Limb (tissue), 2 donors: ENCODE measurements around the gene TSPAN11.
"Not testable (repeated sequence)": the region's sequence is repeated elsewhere in the genome, so short reads cannot be mapped to it uniquely, and the experiment has no call there.

Source experiments
- DNase-seq, 2 donors: peaks; one replicate each; pipeline ENCODE4 v3.0.0-alpha.2; 2016; ENCODE audit errors: extremely low spot score in 2 of 2

Gene TSPAN11

GRCh38 chr12:30926243-30927221 is at the start of gene TSPAN11:
Gene TSPAN11 (plus strand): TSS chr12:30926748. CDS start chr12:30953992, 27,244 bp downstream.
- DNase-seq = peak; percentile 43 to 84

GRCh38 chr12:30877105-30877875 is 49.3 kb upstream of the TSPAN11 start:
- DNase-seq = no peak

GRCh38 chr12:30878024-30878423 is 48.5 kb upstream of the TSPAN11 start:
- no peak for DNase-seq

GRCh38 chr12:30880061-30880460 is 46.5 kb upstream of the TSPAN11 start:
- DNase-seq = peak; percentile 34 to 39

GRCh38 chr12:30880813-30881212 is 45.7 kb upstream of the TSPAN11 start:
- no peak for DNase-seq

GRCh38 chr12:30882706-30883105 is 43.8 kb upstream of the TSPAN11 start:
- DNase-seq = no peak

GRCh38 chr12:30884799-30885198 is 41.7 kb upstream of the TSPAN11 start:
- DNase-seq = no peak

GRCh38 chr12:30885321-30885720 is 41.2 kb upstream of the TSPAN11 start:
- no peak for DNase-seq

- DNase-seq = no peak
Observed at GRCh38 chr12:30887226-30887625, 39.3 kb upstream of the TSPAN11 start.

GRCh38 chr12:30888241-30888640 is 38.3 kb upstream of the TSPAN11 start:
- DNase-seq = no peak

- DNase-seq = not testable (repeated sequence)
Observed at GRCh38 chr12:30894531-30894930, 32.0 kb upstream of the TSPAN11 start.

- DNase-seq = no peak
Observed at GRCh38 chr12:30896461-30896860, 30.1 kb upstream of the TSPAN11 start.

GRCh38 chr12:30898846-30899245 is 27.7 kb upstream of the TSPAN11 start:
- no peak for DNase-seq

- DNase-seq = no peak
Observed at GRCh38 chr12:30900351-30900750, 26.2 kb upstream of the TSPAN11 start.

- no peak for DNase-seq
Observed at GRCh38 chr12:30902001-30902400, 24.5 kb upstream of the TSPAN11 start.

GRCh38 chr12:30902596-30902995 is 24.0 kb upstream of the TSPAN11 start:
- no peak for DNase-seq

- no peak for DNase-seq
Observed at GRCh38 chr12:30905463-30906009, 21.0 kb upstream of the TSPAN11 start.

- DNase-seq = peak in 1 of 2 donors; percentile 27
Observed at GRCh38 chr12:30908076-30908721, 18.3 kb upstream of the TSPAN11 start.

GRCh38 chr12:30908722-30909348 is 17.7 kb upstream of the TSPAN11 start:
- peak; percentile 63 to 91 for DNase-seq

- DNase-seq = peak in 1 of 2 donors; percentile 60
Observed at GRCh38 chr12:30909349-30910037, 17.1 kb upstream of the TSPAN11 start.

GRCh38 chr12:30910038-30910350 is 16.6 kb upstream of the TSPAN11 start:
- DNase-seq = no peak
